HFF-Myc (cell line): ENCODE data around the gene TSC22D3.

ENCODE experiments used
- DNase-seq: peaks from one replicate; pipeline ENCODE4 v3.0.0-alpha.2; 2011; ENCODE audit warnings: low read depth; ENCODE audit errors: extremely low read depth
- H3K4me3 ChIP-seq: replicated peaks from 2 replicates; pipeline ENCODE4 v1.5.1; 2011; ENCODE audit warnings: low read depth, mild to moderate bottlenecking, control low read depth, low read length
- TF ChIP-seq, protein P1 (sequence below): IDR thresholded peaks from 2 replicates; pipeline ENCODE4 v1.5.1; 2012; ENCODE audit warnings: mild to moderate bottlenecking, low read depth, low read length, control low read depth; ENCODE audit errors: missing control alignments

Gene TSC22D3

DNA sequence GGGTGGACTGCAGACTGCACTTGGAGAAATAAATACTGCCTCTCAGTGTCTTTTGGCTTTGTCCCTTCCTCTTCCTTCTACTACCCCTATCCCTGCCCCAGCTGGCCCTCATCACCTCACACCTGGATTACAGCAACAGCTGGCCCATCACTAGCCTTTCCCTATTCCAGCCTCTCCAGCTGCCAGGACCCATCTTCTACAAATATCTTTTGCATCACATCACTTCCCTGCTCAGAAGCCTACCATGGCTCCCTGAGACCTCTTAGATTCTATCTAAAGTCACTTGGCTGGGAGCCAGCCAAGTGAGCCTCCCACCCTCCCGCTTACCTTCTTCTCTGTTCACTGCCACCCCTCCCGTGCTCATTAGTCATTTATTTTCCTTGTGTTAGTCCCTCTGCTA lies 66.8 kb downstream of the TSC22D3 start:
- TF ChIP-seq, protein P1, sequence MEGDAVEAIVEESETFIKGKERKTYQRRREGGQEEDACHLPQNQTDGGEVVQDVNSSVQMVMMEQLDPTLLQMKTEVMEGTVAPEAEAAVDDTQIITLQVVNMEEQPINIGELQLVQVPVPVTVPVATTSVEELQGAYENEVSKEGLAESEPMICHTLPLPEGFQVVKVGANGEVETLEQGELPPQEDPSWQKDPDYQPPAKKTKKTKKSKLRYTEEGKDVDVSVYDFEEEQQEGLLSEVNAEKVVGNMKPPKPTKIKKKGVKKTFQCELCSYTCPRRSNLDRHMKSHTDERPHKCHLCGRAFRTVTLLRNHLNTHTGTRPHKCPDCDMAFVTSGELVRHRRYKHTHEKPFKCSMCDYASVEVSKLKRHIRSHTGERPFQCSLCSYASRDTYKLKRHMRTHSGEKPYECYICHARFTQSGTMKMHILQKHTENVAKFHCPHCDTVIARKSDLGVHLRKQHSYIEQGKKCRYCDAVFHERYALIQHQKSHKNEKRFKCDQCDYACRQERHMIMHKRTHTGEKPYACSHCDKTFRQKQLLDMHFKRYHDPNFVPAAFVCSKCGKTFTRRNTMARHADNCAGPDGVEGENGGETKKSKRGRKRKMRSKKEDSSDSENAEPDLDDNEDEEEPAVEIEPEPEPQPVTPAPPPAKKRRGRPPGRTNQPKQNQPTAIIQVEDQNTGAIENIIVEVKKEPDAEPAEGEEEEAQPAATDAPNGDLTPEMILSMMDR = no peak
- H3K4me3 ChIP-seq = no peak overlapping the region
- DNase-seq = no peak

DNA sequence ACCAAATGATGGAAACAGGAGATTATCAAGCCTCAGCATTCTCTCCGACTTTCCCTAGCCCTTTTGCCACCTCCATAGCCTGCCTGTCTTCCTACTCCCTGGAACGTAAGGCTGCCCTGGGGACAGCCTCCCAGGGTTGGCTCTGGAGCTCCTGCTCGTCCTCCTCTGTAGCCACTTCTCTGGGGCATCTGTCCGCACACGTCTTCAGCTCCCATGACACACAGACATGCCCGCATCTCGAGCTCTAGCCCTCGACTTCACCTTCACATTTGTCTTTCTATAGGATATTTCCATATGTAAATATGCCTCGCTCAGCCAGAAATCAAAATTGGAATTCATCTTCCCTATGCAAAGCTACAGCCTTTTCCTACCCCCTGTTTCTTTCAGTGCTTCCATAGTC lies 67.7 kb downstream of the TSC22D3 start:
- TF ChIP-seq, protein P1 = no peak
- no peak for DNase-seq
- H3K4me3 ChIP-seq = no peak overlapping the region

DNA sequence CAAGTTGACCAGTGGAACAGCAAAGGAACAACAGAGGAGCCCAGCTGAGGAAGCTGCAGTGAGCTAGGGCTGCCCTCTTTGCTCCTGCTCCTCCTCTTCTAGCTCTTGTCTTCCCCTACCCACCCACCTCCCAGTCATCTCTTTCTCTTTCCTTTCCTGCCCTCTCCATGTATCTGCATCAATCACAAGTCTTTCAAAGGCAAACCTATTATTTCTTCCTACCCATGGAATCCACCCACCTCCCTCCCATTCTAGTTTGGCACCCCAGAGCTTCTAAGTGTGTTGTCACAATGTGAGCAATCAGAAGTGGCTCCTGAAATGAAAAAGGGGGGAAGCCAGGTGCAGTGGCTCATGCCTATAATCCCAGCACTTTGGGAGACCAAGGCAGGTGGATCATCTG lies 69.3 kb downstream of the TSC22D3 start:
- TF ChIP-seq, protein P1 = no peak
- no peak for DNase-seq
- H3K4me3 ChIP-seq = no peak overlapping the region

DNA sequence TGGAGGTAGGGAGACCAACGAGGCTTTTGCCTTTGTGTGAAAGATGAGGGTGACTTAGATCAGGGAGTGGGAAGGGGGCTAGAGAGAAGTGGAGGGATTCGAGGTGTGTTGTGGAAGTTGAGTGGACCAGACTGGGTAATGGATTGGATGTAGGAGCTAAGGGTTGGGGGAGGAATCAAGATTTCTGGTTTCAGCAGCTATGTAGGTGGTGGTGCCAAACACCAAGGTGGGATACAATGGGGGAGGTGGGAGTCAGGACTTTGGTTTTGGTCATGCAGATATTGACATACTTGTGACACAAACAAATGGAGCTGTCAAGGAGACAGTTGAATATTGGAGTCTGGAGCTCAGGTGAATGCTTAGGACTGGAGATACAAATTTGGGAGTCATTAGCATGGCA lies 71.0 kb downstream of the TSC22D3 start:
- TF ChIP-seq, protein P1 = no peak
- no peak overlapping the region for H3K4me3 ChIP-seq
- no peak for DNase-seq

DNA sequence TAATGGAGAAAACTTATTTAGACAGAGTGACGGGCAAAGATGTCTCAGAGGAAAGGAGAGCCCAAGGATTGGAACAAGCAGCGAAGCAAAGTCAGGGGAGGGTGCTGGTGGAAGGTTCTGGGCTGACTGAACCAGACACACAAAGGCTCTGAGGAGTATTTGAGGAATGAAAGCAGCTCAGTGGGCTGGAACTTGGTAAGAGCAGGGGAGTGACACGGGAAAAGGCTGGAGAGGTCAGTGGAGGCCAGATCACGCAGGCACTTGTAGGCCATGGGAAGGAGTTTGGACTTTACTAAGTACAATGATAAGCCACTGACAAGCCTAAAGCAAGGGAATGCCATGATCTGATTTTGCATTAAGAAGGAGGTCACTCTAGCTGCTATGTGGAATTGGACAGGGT lies 71.4 kb downstream of the TSC22D3 start:
- DNase-seq = no peak
- TF ChIP-seq, protein P1 = no peak

DNA sequence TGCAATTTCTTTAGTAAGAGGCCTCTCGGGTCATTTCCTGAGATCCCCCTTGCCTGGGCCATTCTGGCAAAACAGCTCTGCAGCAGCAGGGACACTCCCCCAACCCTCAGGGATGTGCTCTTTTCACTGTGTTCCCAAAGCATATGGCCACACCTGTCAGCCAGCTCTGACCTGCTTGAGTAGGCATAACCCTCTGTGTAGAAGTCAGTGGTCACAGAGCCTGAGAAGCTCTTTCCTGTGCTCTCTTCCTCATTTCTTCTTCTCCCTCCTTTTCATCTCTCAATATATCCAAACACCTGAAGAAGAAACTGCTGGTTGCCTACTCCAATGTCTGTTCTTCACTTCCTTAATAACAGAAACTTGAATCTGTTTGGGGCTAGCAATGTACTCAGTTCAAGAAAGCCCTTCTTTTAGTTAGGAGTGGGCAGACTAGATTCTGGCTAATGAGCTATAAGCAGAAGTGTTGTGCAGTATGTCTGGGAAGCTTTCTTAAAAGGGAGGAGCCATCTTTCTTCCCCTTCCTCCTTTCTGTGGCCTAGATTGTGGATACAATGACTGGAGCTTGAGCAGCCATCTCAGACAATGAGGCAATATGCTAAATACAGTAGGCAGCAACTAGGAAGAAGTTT lies 74.0 kb downstream of the TSC22D3 start:
- no peak overlapping the region for H3K4me3 ChIP-seq
- no peak for DNase-seq
- TF ChIP-seq, protein P1 = no peak

More for the DNA sequence above, 71.4 kb downstream of the TSC22D3 start:
- no peak overlapping the region for H3K4me3 ChIP-seq

DNA sequence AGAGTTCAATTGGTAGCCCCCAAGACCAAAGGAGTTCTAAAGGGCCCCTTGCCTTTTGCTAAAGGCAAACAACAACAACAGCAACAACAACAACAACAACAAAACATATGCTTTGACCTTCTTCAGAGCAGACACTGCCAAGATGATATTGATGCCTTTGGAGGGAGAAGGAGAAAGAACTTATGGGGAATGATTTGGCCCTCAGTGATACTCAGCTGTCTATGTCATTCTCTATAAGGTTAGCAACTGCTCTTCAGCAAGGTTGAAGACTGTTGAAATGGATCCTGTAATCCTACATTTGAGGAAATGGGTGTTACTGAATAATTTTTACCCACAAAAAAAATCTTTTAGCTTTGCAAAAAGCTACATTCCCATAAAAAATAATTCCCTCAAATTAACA lies 74.8 kb downstream of the TSC22D3 start:
- TF ChIP-seq, protein P1 = no peak
- no peak overlapping the region for H3K4me3 ChIP-seq
- DNase-seq = no peak
